ENCODE results near the gene SH3PXD2B. TPM values are rescaled to one million over a fixed set of nuclear protein-coding genes. Genes with fewer than 3 reads are reported as not detected.

The SH3PXD2B gene
- total and polyA plus RNA-seq, 2 of the 13 experiments (the other 11 are each of a cell fraction or from before 2014, with no cell fraction given): 3.4 to 4.6 TPM

DNA sequence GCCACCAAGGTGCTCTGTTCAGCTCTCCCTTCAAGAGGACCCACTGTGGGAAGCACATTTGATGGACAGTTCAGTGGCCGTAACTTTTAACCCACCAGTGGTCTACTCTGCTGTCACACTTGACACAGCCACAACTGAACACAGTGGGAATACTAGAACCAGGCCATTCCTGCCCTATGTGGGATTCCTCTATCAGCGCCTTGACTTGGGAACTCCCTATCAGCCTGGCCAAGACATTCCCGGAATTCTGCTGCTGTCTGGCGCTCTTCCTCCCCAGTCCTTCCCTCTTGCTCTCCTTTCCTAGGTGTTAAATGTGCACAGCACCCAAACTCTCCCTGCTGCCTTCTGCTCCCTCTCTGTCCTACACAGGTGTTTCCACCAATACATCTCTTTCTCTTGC lies 23.1 kb upstream of the SH3PXD2B start:
- H3K27ac ChIP-seq (ENCODE audit: extremely low read length, insufficient read depth, low read length): no peak overlapping the region
- no peak overlapping the region for H2AFZ ChIP-seq (ENCODE audit: low read length)
- no peak overlapping the region for H3K4me2 ChIP-seq (ENCODE audit: low read depth, low read length)
- no peak overlapping the region for H3K9ac ChIP-seq (ENCODE audit: insufficient read depth, low read depth, low read length)
- H3K4me3 ChIP-seq (replicated peaks in 1 of 3; ENCODE audit: insufficient read depth in 1 of 3, low read depth in 2 of 3, low read length in 3 of 3): no peak overlapping the region
- no peaks in the 10 kb centered on the region for H4K20me1 ChIP-seq (ENCODE audit: insufficient read depth, low read length)
- no peaks in the 10 kb centered on the region for H3K9me3 ChIP-seq (ENCODE audit: low read length)
- in situ Hi-C loops (cut with HindIII; ENCODE audit: extremely low pct_ligation_motif_present, low pct_unique_long_range_greater_than_20kb) (loop anchor here (5.0 to 10.0 kb wide), 2 partner anchors 220 to 447 kb away; no protein-coding TSS in a partner anchor), intact Hi-C loops (cut with micrococcal nuclease; ENCODE audit: unreplicated experiment) (no loop called here)
- TF ChIP-seq, protein P1, sequence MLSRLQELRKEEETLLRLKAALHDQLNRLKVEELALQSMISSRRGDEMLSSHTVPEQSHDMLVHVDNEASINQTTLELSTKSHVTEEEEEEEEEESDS (CRISPR knock-in tag; IDR thresholded peaks at IDR 0.05; ENCODE audit: borderline replicate concordance): no peak
- TF ChIP-seq, protein P2, sequence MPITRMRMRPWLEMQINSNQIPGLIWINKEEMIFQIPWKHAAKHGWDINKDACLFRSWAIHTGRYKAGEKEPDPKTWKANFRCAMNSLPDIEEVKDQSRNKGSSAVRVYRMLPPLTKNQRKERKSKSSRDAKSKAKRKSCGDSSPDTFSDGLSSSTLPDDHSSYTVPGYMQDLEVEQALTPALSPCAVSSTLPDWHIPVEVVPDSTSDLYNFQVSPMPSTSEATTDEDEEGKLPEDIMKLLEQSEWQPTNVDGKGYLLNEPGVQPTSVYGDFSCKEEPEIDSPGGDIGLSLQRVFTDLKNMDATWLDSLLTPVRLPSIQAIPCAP (CRISPR knock-in tag; IDR thresholded peaks at IDR 0.05; ENCODE audit: low read depth): no peak
- TF ChIP-seq ZZZ3 (CRISPR knock-in tag; IDR thresholded peaks at IDR 0.05; ENCODE audit: borderline replicate concordance): no peak
- TF ChIP-seq ZNF326 (CRISPR knock-in tag; IDR thresholded peaks at IDR 0.05; ENCODE audit: borderline replicate concordance): no peak
- TF ChIP-seq, protein P3, sequence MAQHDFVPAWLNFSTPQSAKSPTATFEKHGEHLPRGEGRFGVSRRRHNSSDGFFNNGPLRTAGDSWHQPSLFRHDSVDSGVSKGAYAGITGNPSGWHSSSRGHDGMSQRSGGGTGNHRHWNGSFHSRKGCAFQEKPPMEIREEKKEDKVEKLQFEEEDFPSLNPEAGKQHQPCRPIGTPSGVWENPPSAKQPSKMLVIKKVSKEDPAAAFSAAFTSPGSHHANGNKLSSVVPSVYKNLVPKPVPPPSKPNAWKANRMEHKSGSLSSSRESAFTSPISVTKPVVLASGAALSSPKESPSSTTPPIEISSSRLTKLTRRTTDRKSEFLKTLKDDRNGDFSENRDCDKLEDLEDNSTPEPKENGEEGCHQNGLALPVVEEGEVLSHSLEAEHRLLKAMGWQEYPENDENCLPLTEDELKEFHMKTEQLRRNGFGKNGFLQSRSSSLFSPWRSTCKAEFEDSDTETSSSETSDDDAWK (CRISPR knock-in tag; IDR thresholded peaks at IDR 0.05): no peak
- no peak for TF ChIP-seq ZNF138 (CRISPR knock-in tag; IDR thresholded peaks at IDR 0.05; ENCODE audit: low read depth)
- FAIRE-seq (no peak), DNase-seq (ENCODE audit: low spot score) (no peak), ATAC-seq (no peak)
- H3K27me3 ChIP-seq (ENCODE audit: control insufficient read depth in 1 of 2, insufficient read depth in 2 of 2, low read length in 2 of 2): peaks cover 0 to 10% of the 10 kb centered on the region in 2 experiments; a peak in 2 of 5 replicates
- CTCF ChIA-PET (ENCODE audit: low intra/inter-chr PET ratio, low total read pairs): interaction anchor here (5.3 kb wide), 1 partner anchor 221 kb away, joined by 170 read pairs; no protein-coding TSS in a partner anchor
- H3K36me3 ChIP-seq (replicated peaks in 1 of 2; ENCODE audit: control insufficient read depth in 1 of 2, insufficient read depth in 2 of 2, low read length in 2 of 2): no peaks in the 10 kb centered on the region
- 36% methylated on average over 3 of the region's 4 CpGs for WGBS (ENCODE audit: low lambda C conversion rate)
- no peaks in the 10 kb centered on the region for H3K79me2 ChIP-seq (ENCODE audit: insufficient read depth, low read length)
- no TSS peak for BruUV-seq (replicated peaks)
- POLR2A ChIA-PET: no interaction called here
- 0 out of 2 replicates have a peak, but pooled peaks cover 5% of the 10 kb centered on the region for H3K4me1 ChIP-seq (ENCODE audit: insufficient read depth, low read length)
